Measurements from ENCODE around the gene PPP1R16B. TPM values are rescaled to one million over a fixed set of nuclear protein-coding genes. Genes with fewer than 3 reads are reported as not detected.

PPP1R16B gene
- total RNA-seq (2022; extraction: Qiagen RNA extraction; ENCODE audit: low read depth): 0.07 to 0.34 TPM (median 0.14 TPM) in 5 replicates

GRCh38 chr20:38805502-38805957 is at the start of gene PPP1R16B:
TSS of gene PPP1R16B (plus strand) at chr20:38805697. CDS start at chr20:38835926, 30,229 bp downstream.

GRCh38 chr20:38926142-38926933 is 120.8 kb downstream of the PPP1R16B start, which contains the start of gene FAM83D:
TSS of gene FAM83D (plus strand) at chr20:38926417. CDS start at chr20:38926443, 26 bp downstream.

GRCh38 chr20:38962044-38962927 is 156.8 kb downstream of the PPP1R16B start, which contains the start of gene DHX35:
TSS of gene DHX35 (plus strand) at chr20:38962344. CDS start at chr20:38962368, 24 bp downstream.

Other genes with a start within 250 kb of the PPP1R16B start
- not detected in 5 replicates for gene ADIG, start 224.5 kb upstream of the PPP1R16B start, total RNA-seq (2022; extraction: Qiagen RNA extraction; ENCODE audit: low read depth)
- gene ARHGAP40, start 203.9 kb upstream of the PPP1R16B start, total RNA-seq (2022; extraction: Qiagen RNA extraction; ENCODE audit: low read depth): not detected in 5 replicates
- gene SLC32A1, start 81.2 kb upstream of the PPP1R16B start, total RNA-seq (2022; extraction: Qiagen RNA extraction; ENCODE audit: low read depth): not detected in 5 replicates
- 9.2 to 11.8 TPM (median 9.5 TPM) in 5 replicates for gene ACTR5, start 57.2 kb upstream of the PPP1R16B start, total RNA-seq (2022; extraction: Qiagen RNA extraction; ENCODE audit: low read depth)
- 56.0 to 80.7 TPM (median 66.2 TPM) in 5 replicates for gene FAM83D, start 120.7 kb downstream of the PPP1R16B start, total RNA-seq (2022; extraction: Qiagen RNA extraction; ENCODE audit: low read depth)
- 7.1 to 9.0 TPM (median 8.3 TPM) in 5 replicates for gene DHX35, start 156.6 kb downstream of the PPP1R16B start, total RNA-seq (2022; extraction: Qiagen RNA extraction; ENCODE audit: low read depth)